ENCODE data around the gene NAA15. TPM values are rescaled to one million over a fixed set of nuclear protein-coding genes. Genes with fewer than 3 reads are reported as not detected.

The NAA15 gene
- total and polyA plus RNA-seq, 3 experiments from 2014 or later, result 47.0 to 122 (median 116) TPM

- Mint-ChIP-seq H3K27ac (peak overlapping the region; percentile 75 to 97 (median 90)), H3K27me3 (peaks cover 0 to 1% of the 10 kb centered on the region in 2 donors), H3K36me3 (no peaks in the 10 kb centered on the region), H3K4me3 (peak overlapping the region; percentile 69 to 91 (median 85)), H3K4me1 (peaks cover 15 to 24% (median 19%) of the 10 kb centered on the region in 3 donors), H3K9me3 (no peaks in the 10 kb centered on the region)
- CTCF ChIA-PET, result interaction anchor here (0.7 to 2.9 kb wide), 4 partner anchors 14 to 35 kb away, joined by 4 to 20 read pairs (median 5); partner anchors contain the start of genes MGARP and NAA15
- Histone ChIP-seq H3K27me3 (ENCODE audit: insufficient read depth, low read length, poor library complexity, severe bottlenecking) (no peaks in the 10 kb centered on the region), H3K36me3 (ENCODE audit: insufficient read depth, low read length) (no peaks in the 10 kb centered on the region), H3K27ac (ENCODE audit: low read depth, low read length) (peak overlapping the region; percentile 49), H3K9me3 (ENCODE audit: low read length) (no peaks in the 10 kb centered on the region), H3K4me3 (ENCODE audit: low read length) (peak overlapping the region; percentile 55), H3K4me1 (ENCODE audit: insufficient read depth, low read length) (peaks cover 12% of the 10 kb centered on the region)
- DNase-seq, result peak; percentile 50 to 78 (median 63)
- POLR2A ChIA-PET, result interaction anchor here (0.8 to 2.1 kb wide), 4 partner anchors 11 to 89 kb away, joined by 3 to 8 read pairs (median 4); partner anchors contain the start of gene NAA15
Observed at GRCh38 chr4:139266583-139267257, 34.6 kb upstream of the NAA15 start.

- H3K4me3 Mint-ChIP-seq, result peak overlapping the region; percentile 69 to 91 (median 85)
Observed at GRCh38 chr4:139267301-139267700, 34.0 kb upstream of the NAA15 start.

GRCh38 chr4:139273835-139274234 lies 27.5 kb upstream of the NAA15 start:
- Histone ChIP-seq H3K4me3 (ENCODE audit: low read length) (no peak overlapping the region), H3K27ac (ENCODE audit: low read depth, low read length) (no peak overlapping the region), H3K9me3 (ENCODE audit: low read length) (no peaks in the 10 kb centered on the region), H3K27me3 (ENCODE audit: insufficient read depth, low read length, poor library complexity, severe bottlenecking) (peaks cover 1% of the 10 kb centered on the region), H3K36me3 (ENCODE audit: insufficient read depth, low read length) (no peaks in the 10 kb centered on the region), H3K4me1 (ENCODE audit: insufficient read depth, low read length) (peaks cover 6% of the 10 kb centered on the region)
- peaks cover 31 to 35% of the 10 kb centered on the region in 2 donors for H3K27me3 Mint-ChIP-seq
- no peak for DNase-seq
- peaks cover 0 to 3% (median 0%) of the 10 kb centered on the region in 5 donors for H3K9me3 Mint-ChIP-seq
- H3K4me3 Mint-ChIP-seq, result no peak overlapping the region
- no peak overlapping the region for H3K27ac Mint-ChIP-seq
- H3K4me1 Mint-ChIP-seq, result peaks cover 2 to 5% (median 2%) of the 10 kb centered on the region in 3 donors
- no peaks in the 10 kb centered on the region for H3K36me3 Mint-ChIP-seq
- POLR2A ChIA-PET, result no interaction called here
- CTCF ChIA-PET, result no interaction called here

More at GRCh38 chr4:139267301-139267700, 34.0 kb upstream of the NAA15 start:
- Histone ChIP-seq H3K4me1 (ENCODE audit: insufficient read depth, low read length) (peaks cover 12% of the 10 kb centered on the region), H3K27ac (ENCODE audit: low read depth, low read length) (no peak overlapping the region), H3K4me3 (ENCODE audit: low read length) (no peak overlapping the region), H3K9me3 (ENCODE audit: low read length) (no peaks in the 10 kb centered on the region), H3K36me3 (ENCODE audit: insufficient read depth, low read length) (no peaks in the 10 kb centered on the region), H3K27me3 (ENCODE audit: insufficient read depth, low read length, poor library complexity, severe bottlenecking) (no peaks in the 10 kb centered on the region)
- peak overlapping the region; percentile 75 to 97 (median 90) for H3K27ac Mint-ChIP-seq
- H3K36me3 Mint-ChIP-seq, result no peaks in the 10 kb centered on the region
- DNase-seq, result no peak
- H3K4me1 Mint-ChIP-seq, result peaks cover 15 to 24% (median 19%) of the 10 kb centered on the region in 3 donors
- ChIA-PET POLR2A (interaction anchor here (1.1 to 2.1 kb wide), 2 partner anchors 34 to 89 kb away, joined by 3 to 8 read pairs; partner anchors contain the start of gene NAA15), CTCF (interaction anchor here (1.5 to 2.9 kb wide), 2 partner anchors 13 to 28 kb away, joined by 5 to 20 read pairs; partner anchors contain the start of gene MGARP)
- H3K9me3 Mint-ChIP-seq, result no peaks in the 10 kb centered on the region
- H3K27me3 Mint-ChIP-seq, result peaks cover 0 to 1% of the 10 kb centered on the region in 2 donors

GRCh38 chr4:139274790-139275189 lies 26.5 kb upstream of the NAA15 start:
- no peak overlapping the region for H3K27ac ChIP-seq (ENCODE audit: low read depth, low read length)
- no peaks in the 10 kb centered on the region for H3K36me3 Mint-ChIP-seq
- no peaks in the 10 kb centered on the region for H3K36me3 ChIP-seq (ENCODE audit: insufficient read depth, low read length)
- H3K27ac Mint-ChIP-seq, result no peak overlapping the region
- H3K4me3 ChIP-seq (ENCODE audit: low read length), result no peak overlapping the region
- POLR2A ChIA-PET, result no interaction called here
- H3K4me1 Mint-ChIP-seq, result peaks cover 12 to 15% (median 12%) of the 10 kb centered on the region in 3 donors
- CTCF ChIA-PET, result interaction anchor here (0.6 to 0.8 kb wide), 2 partner anchors 27 to 96 kb away, joined by 3 read pairs; partner anchors contain the start of gene NAA15
- H3K4me1 ChIP-seq (ENCODE audit: insufficient read depth, low read length), result peaks cover 15% of the 10 kb centered on the region
- H3K4me3 Mint-ChIP-seq, result no peak overlapping the region
- peaks cover 0 to 3% (median 0%) of the 10 kb centered on the region in 5 donors for H3K9me3 Mint-ChIP-seq
- no peak for DNase-seq
- peaks cover 11% of the 10 kb centered on the region for H3K27me3 ChIP-seq (ENCODE audit: insufficient read depth, low read length, poor library complexity, severe bottlenecking)
- H3K27me3 Mint-ChIP-seq, result peaks cover 40 to 43% of the 10 kb centered on the region in 2 donors
- H3K9me3 ChIP-seq (ENCODE audit: low read length), result no peaks in the 10 kb centered on the region

DNA sequence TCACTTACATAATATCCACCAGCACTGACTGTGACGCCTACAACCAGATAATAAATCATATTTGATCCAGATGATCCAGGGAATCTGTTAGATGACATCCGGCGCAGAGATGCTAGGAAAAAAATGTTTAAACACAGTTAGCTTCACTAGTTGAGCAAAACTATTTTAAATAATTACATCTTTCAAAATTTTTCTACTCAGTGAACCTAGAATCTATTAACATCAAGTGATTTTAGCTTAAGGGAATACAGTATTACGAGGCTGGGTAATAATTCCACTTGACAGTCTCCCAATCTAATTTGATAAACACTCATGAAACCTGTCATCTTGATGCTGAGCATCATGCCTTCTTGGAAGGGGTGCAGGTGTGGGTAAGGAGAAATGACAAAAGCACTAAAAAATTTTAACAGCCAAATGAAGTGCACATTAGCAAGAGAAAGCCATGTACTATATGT lies 26.0 kb upstream of the NAA15 start:
- Histone ChIP-seq H3K27me3 (ENCODE audit: insufficient read depth, low read length, poor library complexity, severe bottlenecking) (peaks cover 12% of the 10 kb centered on the region), H3K36me3 (ENCODE audit: insufficient read depth, low read length) (no peaks in the 10 kb centered on the region), H3K4me3 (ENCODE audit: low read length) (no peak overlapping the region), H3K9me3 (ENCODE audit: low read length) (no peaks in the 10 kb centered on the region), H3K4me1 (ENCODE audit: insufficient read depth, low read length) (peaks cover 17% of the 10 kb centered on the region), H3K27ac (ENCODE audit: low read depth, low read length) (no peak overlapping the region)
- Mint-ChIP-seq H3K27ac (no peak overlapping the region), H3K36me3 (no peaks in the 10 kb centered on the region), H3K4me1 (peaks cover 14 to 20% (median 16%) of the 10 kb centered on the region in 3 donors), H3K4me3 (no peak overlapping the region), H3K9me3 (peaks cover 0 to 3% (median 0%) of the 10 kb centered on the region in 5 donors), H3K27me3 (peaks cover 43 to 46% of the 10 kb centered on the region in 2 donors)
- POLR2A ChIA-PET, result no interaction called here
- CTCF ChIA-PET, result interaction anchor here (0.6 to 0.8 kb wide), 2 partner anchors 26 to 96 kb away, joined by 3 read pairs; partner anchors contain the start of gene NAA15
- DNase-seq, result no peak

- H3K36me3 Mint-ChIP-seq, result no peaks in the 10 kb centered on the region
- peaks cover 49 to 51% of the 10 kb centered on the region in 2 donors for H3K27me3 Mint-ChIP-seq
- H3K36me3 ChIP-seq (ENCODE audit: insufficient read depth, low read length), result no peaks in the 10 kb centered on the region
- ChIA-PET CTCF (interaction anchor here (1.0 kb wide), 1 partner anchor 17 kb away, joined by 6 read pairs; no protein-coding TSS in a partner anchor), POLR2A (no interaction called here)
- peak overlapping the region in 1 of 8 donors; percentile 24 for H3K27ac Mint-ChIP-seq
- H3K4me1 ChIP-seq (ENCODE audit: insufficient read depth, low read length), result peaks cover 17% of the 10 kb centered on the region
- H3K9me3 Mint-ChIP-seq, result peaks cover 0 to 3% (median 0%) of the 10 kb centered on the region in 5 donors
- no peak for DNase-seq
- peaks cover 12% of the 10 kb centered on the region for H3K27me3 ChIP-seq (ENCODE audit: insufficient read depth, low read length, poor library complexity, severe bottlenecking)
- H3K4me1 Mint-ChIP-seq, result peaks cover 16 to 22% (median 17%) of the 10 kb centered on the region in 3 donors
- H3K27ac ChIP-seq (ENCODE audit: low read depth, low read length), result no peak overlapping the region
- no peaks in the 10 kb centered on the region for H3K9me3 ChIP-seq (ENCODE audit: low read length)
- H3K4me3 Mint-ChIP-seq, result peak overlapping the region; percentile 24 to 82 (median 75)
- no peak overlapping the region for H3K4me3 ChIP-seq (ENCODE audit: low read length)
Observed at GRCh38 chr4:139278485-139278884, 22.8 kb upstream of the NAA15 start.

- Histone ChIP-seq H3K9me3 (ENCODE audit: low read length) (no peaks in the 10 kb centered on the region), H3K27me3 (ENCODE audit: insufficient read depth, low read length, poor library complexity, severe bottlenecking) (peaks cover 12% of the 10 kb centered on the region), H3K4me3 (ENCODE audit: low read length) (peak overlapping the region; percentile 44), H3K4me1 (ENCODE audit: insufficient read depth, low read length) (peaks cover 17% of the 10 kb centered on the region), H3K36me3 (ENCODE audit: insufficient read depth, low read length) (no peaks in the 10 kb centered on the region), H3K27ac (ENCODE audit: low read depth, low read length) (no peak overlapping the region)
- peaks cover 0 to 2% (median 2%) of the 10 kb centered on the region in 3 donors for H3K36me3 Mint-ChIP-seq
- peaks cover 16 to 22% (median 17%) of the 10 kb centered on the region in 3 donors for H3K4me1 Mint-ChIP-seq
- POLR2A ChIA-PET, result no interaction called here
- peak overlapping the region in 1 of 8 donors; percentile 24 for H3K27ac Mint-ChIP-seq
- CTCF ChIA-PET, result interaction anchor here (0.6 to 1.0 kb wide), 2 partner anchors 17 to 179 kb away, joined by 3 to 6 read pairs; no protein-coding TSS in a partner anchor
- DNase-seq, result peak in 1 of 5 donors; percentile 16
- peaks cover 47% of the 10 kb centered on the region in 2 donors for H3K27me3 Mint-ChIP-seq
- H3K9me3 Mint-ChIP-seq, result peaks cover 0 to 3% (median 0%) of the 10 kb centered on the region in 5 donors
- peak overlapping the region; percentile 75 to 92 (median 75) for H3K4me3 Mint-ChIP-seq
Observed at GRCh38 chr4:139278912-139279759, 22.2 kb upstream of the NAA15 start.
